Smooth muscle cell (in vitro differentiated cells): ENCODE measurements around the gene PDE4C. TPM values are rescaled to one million over a fixed set of nuclear protein-coding genes. Genes with fewer than 3 reads are reported as not detected.

Experiments used
- DNase-seq: peaks from one replicate; lab custom pipeline; 2025; ENCODE audit not compliant: unreplicated experiment; lab: John Stamatoyannopoulos, UW
- H2AFZ ChIP-seq: fragments of 200-600 bp; sonication (generic); 2 replicates; pipeline ENCODE4 v1.6.0; 2016; ENCODE audit warnings: antibody characterized with exemption, low read depth, mild to moderate bottlenecking
- H3F3A ChIP-seq: fragments of 200-600 bp; sonication (generic); 2 replicates; pipeline ENCODE4 v1.6.0; 2017; ENCODE audit warnings: antibody characterized with exemption, low read depth
- H3K27ac ChIP-seq: fragments of 200-600 bp; sonication (generic); 2 replicates; pipeline ENCODE4 v1.5.1; 2016; ENCODE audit warnings: low read depth, mild to moderate bottlenecking
- H3K27me3 ChIP-seq: fragments of 200-600 bp; sonication (generic); 2 replicates; pipeline ENCODE4 v1.6.1; 2016; ENCODE audit warnings: low read depth, mild to moderate bottlenecking
- H3K36me3 ChIP-seq: fragments of 200-600 bp; sonication (generic); 2 replicates; pipeline ENCODE4 v1.5.1; 2016; ENCODE audit warnings: low read depth
- H3K4me1 ChIP-seq: fragments of 200-600 bp; sonication (generic); 2 replicates; pipeline ENCODE4 v1.5.1; 2016; ENCODE audit warnings: low read depth
- H3K4me2 ChIP-seq: fragments of 200-600 bp; sonication (generic); 2 replicates; pipeline ENCODE4 v1.6.0; 2016; ENCODE audit warnings: mild to moderate bottlenecking
- H3K4me3 ChIP-seq: fragments of 200-600 bp; sonication (generic); 2 replicates; pipeline ENCODE4 v1.5.1; 2016; ENCODE audit warnings: mild to moderate bottlenecking
- H3K79me2 ChIP-seq: fragments of 200-600 bp; sonication (generic); 2 replicates; pipeline ENCODE4 v1.6.0; 2016; ENCODE audit warnings: low read depth, mild to moderate bottlenecking
- H3K9ac ChIP-seq: fragments of 200-600 bp; sonication (generic); 2 replicates; pipeline ENCODE4 v1.6.0; 2016; ENCODE audit warnings: low read depth
- H3K9me3 ChIP-seq: fragments of 200-600 bp; sonication (generic); replicated peaks from 2 replicates; pipeline ENCODE4 v1.5.1; 2016; ENCODE audit warnings: low read depth
- H4K20me1 ChIP-seq: fragments of 200-600 bp; sonication (generic); 2 replicates; pipeline ENCODE4 v1.6.0; 2016; ENCODE audit warnings: low read depth
- CTCF ChIP-seq: fragments of 200-600 bp; sonication (generic); IDR thresholded peaks from 2 replicates; pipeline ENCODE4 v1.5.1; 2017; ENCODE audit warnings: borderline replicate concordance, mild to moderate bottlenecking, antibody characterized with exemption; ENCODE audit not compliant: insufficient read depth, poor library complexity, severe bottlenecking
- WGBS: methylation state at CpG from one replicate; pipeline ENCODE4 v1.1.7; 2016; ENCODE audit warnings: low lambda C conversion rate; 5-methylcytosine and 5-hydroxymethylcytosine counted together
- polyA plus RNA-seq: library from polyadenylated mRNA; unstranded; fragments of >200 nt; fragmentation: Nextera tagmentation; extraction: Ambion mirVana; gene quantifications from 2 replicates; pipeline ENCODE4 v1.2.1, GENCODE V29; 2016
- total RNA-seq: library from RNA; depleted of rRNA; stranded (reverse); fragments of >200 nt; gene quantifications from 2 replicates; pipeline ENCODE4 v1.2.3, GENCODE V29; 2014

Gene PDE4C
- total and polyA plus RNA-seq, 2 experiments from 2014 or later, result 1.1 to 1.7 TPM

- peak overlapping the region; percentile 65 for H3K4me3 ChIP-seq
Measured at GRCh38 chr19:18202778-18203407, 23.3 kb downstream of the PDE4C start.

GRCh38 chr19:18202397-18202777 is 23.9 kb downstream of the PDE4C start:
- no peak overlapping the region for H3K4me3 ChIP-seq

More at GRCh38 chr19:18202778-18203407, 23.3 kb downstream of the PDE4C start:
- Histone ChIP-seq H3K79me2 (no peaks in the 10 kb centered on the region), H3K36me3 (no peaks in the 10 kb centered on the region), H3K27ac (no peak overlapping the region), H4K20me1 (peaks cover 18% of the 10 kb centered on the region), H3F3A (peaks cover 7% of the 10 kb centered on the region), H3K4me2 (peak overlapping the region; percentile 85), H3K9ac (no peak overlapping the region), H3K4me1 (peaks cover 18% of the 10 kb centered on the region), H3K27me3 (no peaks in the 10 kb centered on the region), H3K9me3 (no peaks in the 10 kb centered on the region), H2AFZ (no peak overlapping the region)
- TF ChIP-seq CTCF, result peak; percentile 13
- WGBS, result 41% methylated on average over 32 of the region's 32 CpGs
- DNase-seq, result no peak

GRCh38 chr19:18198374-18198773 is 27.9 kb downstream of the PDE4C start:
- H3K27ac ChIP-seq, result no peak overlapping the region
- 95% methylated on average over 6 of the region's 6 CpGs for WGBS

More at GRCh38 chr19:18202397-18202777, 23.9 kb downstream of the PDE4C start:
- no peaks in the 10 kb centered on the region for H3K9me3 ChIP-seq
- no peak for TF ChIP-seq CTCF
- DNase-seq, result no peak
- H3K27me3 ChIP-seq, result no peaks in the 10 kb centered on the region
- H4K20me1 ChIP-seq, result peaks cover 18% of the 10 kb centered on the region
- H3K4me1 ChIP-seq, result peaks cover 18% of the 10 kb centered on the region
- WGBS, result 93% methylated on average over 24 of the region's 24 CpGs
- H3K9ac ChIP-seq, result no peak overlapping the region
- H3F3A ChIP-seq, result peaks cover 7% of the 10 kb centered on the region
- no peak overlapping the region for H2AFZ ChIP-seq
- H3K36me3 ChIP-seq, result no peaks in the 10 kb centered on the region
- no peak overlapping the region for H3K4me2 ChIP-seq
- H3K79me2 ChIP-seq, result no peaks in the 10 kb centered on the region
- no peak overlapping the region for H3K27ac ChIP-seq

More at GRCh38 chr19:18198374-18198773, 27.9 kb downstream of the PDE4C start:
- DNase-seq, result no peak
- TF ChIP-seq CTCF, result no peak
- Histone ChIP-seq H3K9me3 (no peaks in the 10 kb centered on the region), H3K79me2 (no peaks in the 10 kb centered on the region), H3K27me3 (no peaks in the 10 kb centered on the region), H2AFZ (no peak overlapping the region), H3K4me1 (peaks cover 14% of the 10 kb centered on the region), H3K9ac (no peak overlapping the region), H4K20me1 (peaks cover 17% of the 10 kb centered on the region), H3K4me3 (no peak overlapping the region), H3K4me2 (no peak overlapping the region), H3F3A (no peaks in the 10 kb centered on the region), H3K36me3 (no peaks in the 10 kb centered on the region)
